HG03432 (cell line): Measurements from ENCODE around the gene GMPR2.

Experiments
- ATAC-seq: cut with Tn5 transposase; IDR thresholded peaks from one replicate; pipeline ENCODE4 v1.9.1; 2021; ENCODE audit warnings: mild to moderate bottlenecking, moderate library complexity; ENCODE audit not compliant: unreplicated experiment

GMPR2 gene

DNA sequence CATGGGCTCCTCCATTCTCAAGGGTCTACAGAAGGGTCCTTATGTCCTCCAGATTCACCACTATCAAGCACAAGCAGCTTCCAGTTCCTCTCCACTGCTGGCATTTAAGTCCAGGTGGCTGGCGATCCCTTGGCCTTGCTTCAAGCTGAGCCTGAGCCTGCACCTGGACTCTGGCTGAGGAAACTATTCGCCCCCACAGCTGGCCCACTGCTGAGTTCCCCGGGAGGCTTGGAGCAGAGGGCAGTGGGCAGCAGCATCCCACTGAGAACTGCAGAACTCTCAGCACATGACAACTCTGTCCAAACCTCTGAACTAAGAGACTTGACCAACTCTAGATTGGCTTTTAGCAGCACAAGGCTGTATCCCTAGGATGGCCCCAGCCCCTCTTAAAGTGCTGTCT lies 50.0 kb downstream of the GMPR2 start:
- ATAC-seq = no peak

DNA sequence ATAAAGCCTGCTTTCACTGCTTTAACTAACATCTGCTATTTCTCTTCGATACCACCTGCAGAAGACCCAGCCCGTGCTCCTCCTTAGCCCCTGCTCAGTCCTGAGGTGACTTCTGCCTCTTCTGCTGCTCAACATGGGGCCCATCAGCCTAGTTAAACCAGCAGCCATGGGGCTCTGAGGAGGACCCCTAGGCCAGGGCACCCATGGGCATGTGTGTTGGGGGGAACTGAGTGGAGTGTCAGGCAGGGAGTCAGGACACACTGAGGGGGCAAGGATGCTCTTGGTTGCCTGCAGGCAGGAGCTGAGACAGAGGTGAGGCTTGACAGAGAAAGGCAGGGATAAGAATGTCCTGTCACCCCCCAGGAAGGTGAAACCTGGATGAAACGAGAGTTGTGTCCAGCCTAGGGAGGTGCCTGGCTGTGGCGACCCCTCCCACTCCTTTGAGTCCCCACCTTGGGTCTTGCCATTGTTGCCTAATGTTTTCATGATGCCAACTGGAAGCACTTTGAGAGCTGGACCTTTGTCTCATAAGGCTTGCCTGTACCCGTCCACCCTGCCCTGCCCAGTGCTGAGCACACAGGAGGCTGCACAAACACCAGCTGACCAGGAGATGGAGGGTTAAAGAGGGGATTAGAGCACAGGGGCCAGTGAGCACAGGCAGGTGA lies 51.2 kb downstream of the GMPR2 start:
- no peak for ATAC-seq

DNA sequence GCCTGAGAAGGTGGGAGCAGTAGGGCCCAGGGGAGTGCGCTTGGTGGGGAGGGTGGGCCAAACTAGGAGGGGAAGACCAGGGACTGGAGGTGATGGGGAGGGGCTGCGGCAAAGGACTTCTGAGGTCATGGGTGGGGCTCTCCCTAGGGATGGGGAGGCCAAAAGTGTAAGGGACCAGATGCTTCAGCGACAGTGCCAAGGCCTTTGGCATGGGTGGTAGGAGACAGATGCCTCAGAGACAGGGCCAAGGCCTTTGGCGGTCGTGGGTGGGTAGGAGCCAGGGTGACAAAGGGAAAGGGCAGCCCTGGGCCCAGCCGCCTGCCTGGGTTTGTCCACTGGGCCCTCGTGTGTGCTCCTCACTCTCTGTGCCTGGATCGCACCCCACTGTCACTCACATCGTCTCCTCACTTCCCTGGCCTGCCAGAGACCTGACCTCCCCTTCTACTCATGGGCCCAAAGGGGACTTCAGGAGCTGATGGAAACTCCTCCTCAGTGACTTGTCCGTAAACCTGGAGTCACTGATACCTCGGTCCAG lies 51.8 kb downstream of the GMPR2 start:
- no peak for ATAC-seq

DNA sequence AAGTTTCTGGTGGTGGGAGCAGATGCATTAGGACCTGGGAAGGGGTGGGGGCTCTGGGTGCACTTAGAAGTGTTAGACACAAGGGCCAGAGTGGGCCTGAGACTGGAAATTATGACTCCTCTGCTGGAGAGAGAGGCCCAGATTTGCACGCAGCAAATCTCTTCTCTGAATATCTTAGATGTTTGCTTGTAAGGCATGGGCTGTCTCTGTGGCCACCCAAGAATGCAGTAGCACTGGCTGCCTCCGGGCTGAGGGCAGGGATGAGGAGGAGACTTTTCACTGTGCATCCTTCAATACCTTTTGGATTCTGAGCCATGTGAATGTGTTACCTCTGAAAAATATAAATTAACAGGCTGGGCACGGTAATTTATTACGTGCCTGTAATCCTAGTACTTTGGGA lies 52.6 kb downstream of the GMPR2 start:
- no peak for ATAC-seq

DNA sequence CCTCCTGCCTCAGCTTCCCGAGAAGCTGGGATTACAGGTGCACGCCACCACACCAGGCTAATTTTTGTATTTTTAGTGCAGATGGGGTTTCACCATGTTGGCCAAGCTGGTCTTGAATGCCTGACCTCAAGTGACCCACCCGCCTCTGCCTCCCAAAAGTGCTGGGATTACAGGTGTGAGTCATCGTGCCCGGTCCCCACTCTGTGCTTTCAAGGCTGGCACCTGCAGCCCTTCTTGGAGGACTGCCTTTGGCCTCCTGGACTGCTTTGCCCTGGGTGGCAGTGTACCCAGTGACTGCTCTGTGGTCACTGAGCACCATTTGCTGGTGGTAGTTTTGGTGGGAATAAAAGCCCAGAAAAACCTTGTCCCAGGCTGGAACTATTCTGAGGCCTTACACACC lies 54.3 kb downstream of the GMPR2 start:
- ATAC-seq = no peak
